H1 (cell line): ENCODE data around the gene C11orf98. TPM values are rescaled to one million over a fixed set of nuclear protein-coding genes. Genes with fewer than 3 reads are reported as not detected.

ENCODE experiments used
- CTCF ChIA-PET: fragments of 300-600 bp; sonication (Branson Sonifier 250); formaldehyde crosslinking; loops from one replicate; lab custom pipeline; 2021; ENCODE audit not compliant: partially characterized antibody; lab: Charles Lee
- POLR2A ChIA-PET: fragments of 300-600 bp; sonication (Branson Sonifier 250); formaldehyde crosslinking; loops from one replicate; lab custom pipeline; 2021; ENCODE audit warnings: inconsistent platforms; ENCODE audit not compliant: partially characterized antibody; lab: Charles Lee
- DNase-seq, 2 experiments: peaks; one replicate each; pipeline versions ENCODE4 v3.0.0 to v3.0.0-alpha.2; 2010 to 2022; ENCODE audit warnings: low spot score in 2 of 2, low read depth in 1 of 2, mixed read lengths in 1 of 2
- FAIRE-seq: peaks from 2 replicates; lab custom pipeline; 2011; peaks lifted over from hg19 to GRCh38; lab: Jason Lieb, UNC
- H2AFZ ChIP-seq: 2 replicates; pipeline ENCODE4 v1.8.1; 2012; ENCODE audit warnings: low read length, inconsistent platforms
- H2AK5ac ChIP-seq: 2 replicates; pipeline ENCODE4 v1.6.1; 2013; ENCODE audit warnings: low read depth, low read length
- H2BK120ac ChIP-seq: replicated peaks from 2 replicates; pipeline ENCODE3; 2013; ENCODE audit warnings: low read depth, low read length, inconsistent platforms
- H2BK12ac ChIP-seq: 2 replicates; pipeline ENCODE4 v1.6.1; 2013; ENCODE audit warnings: low read depth, low read length
- H2BK15ac ChIP-seq: 2 replicates; pipeline ENCODE4 v1.6.1; 2013; ENCODE audit warnings: low read length
- H2BK20ac ChIP-seq: 2 replicates; pipeline ENCODE4 v1.6.1; 2013; ENCODE audit warnings: low read length
- H2BK5ac ChIP-seq: 2 replicates; pipeline ENCODE4 v1.6.1; 2013; ENCODE audit warnings: low read depth, low read length
- H3K14ac ChIP-seq: 2 replicates; pipeline ENCODE4 v1.6.1; 2013; ENCODE audit warnings: inconsistent platforms; ENCODE audit not compliant: insufficient read length
- H3K18ac ChIP-seq: 2 replicates; pipeline ENCODE4 v1.6.1; 2013; ENCODE audit warnings: low read length; ENCODE audit errors: extremely low read depth
- H3K23ac ChIP-seq: 2 replicates; pipeline ENCODE4 v1.6.1; 2013; ENCODE audit warnings: inconsistent platforms; ENCODE audit not compliant: insufficient read length
- H3K23me2 ChIP-seq: 2 replicates; pipeline ENCODE4 v1.6.1; 2013; ENCODE audit warnings: low read depth, low read length
- H3K27ac ChIP-seq: 2 replicates; pipeline ENCODE4 v1.6.1; 2011; ENCODE audit warnings: low read depth, low read length, inconsistent platforms
- H3K27me3 ChIP-seq, 4 experiments: replicated peaks in 1 of 4; 1 replicate in 1 of 4; 2 replicates in 3 of 4; pipeline versions ENCODE4 v1.6.1 to v1.8.1; 2011 to 2013; ENCODE audit warnings: low read length in 3 of 4, mild to moderate bottlenecking in 3 of 4, inconsistent platforms in 2 of 4, mixed read lengths in 2 of 4, moderate library complexity in 1 of 4; ENCODE audit not compliant: control insufficient read depth in 3 of 4, insufficient read depth in 3 of 4; ENCODE audit errors: extremely low read depth in 1 of 4
- H3K36me3 ChIP-seq, 4 experiments: 2 replicates each; pipeline versions ENCODE4 v1.6.1 to v1.8.1; 2011 to 2013; ENCODE audit warnings: mild to moderate bottlenecking in 4 of 4, low read length in 3 of 4, moderate library complexity in 2 of 4, control low read depth in 1 of 4, inconsistent platforms in 1 of 4; ENCODE audit not compliant: insufficient read depth in 4 of 4, control insufficient read depth in 2 of 4
- H3K4ac ChIP-seq: replicated peaks from 2 replicates; pipeline ENCODE3; 2013; ENCODE audit warnings: low read length, low read depth, mixed read lengths, inconsistent platforms; ENCODE audit not compliant: insufficient read length
- H3K4me1 ChIP-seq, 4 experiments: replicated peaks in 1 of 4; 1 replicate in 1 of 4; 2 replicates in 3 of 4; pipeline versions ENCODE4 v1.6.1 to v1.8.1; 2011 to 2013; ENCODE audit warnings: low read length in 3 of 4, inconsistent platforms in 2 of 4, mixed read lengths in 1 of 4; ENCODE audit not compliant: insufficient read depth in 4 of 4, control insufficient read depth in 3 of 4
- H3K4me2 ChIP-seq, 2 experiments: 2 replicates each; pipeline versions ENCODE4 v1.6.1 to v1.8.1; 2011 to 2013; ENCODE audit warnings: low read depth in 2 of 2, low read length in 2 of 2, control low read depth in 1 of 2, inconsistent platforms in 1 of 2, mild to moderate bottlenecking in 1 of 2; ENCODE audit not compliant: insufficient read depth in 1 of 2
- H3K4me3 ChIP-seq, 4 experiments: fragments of 200-600, 300-600 bp in 1 of 4; sonication (generic), shearing (Covaris generic), sonication (Bioruptor Twin) in 1 of 4; 2 replicates each; pipeline versions ENCODE4 v1.5.1 to v1.8.1; 2011 to 2016; ENCODE audit warnings: low read length in 4 of 4, low read depth in 3 of 4, control low read depth in 2 of 4, inconsistent platforms in 2 of 4, mild to moderate bottlenecking in 2 of 4, mixed read lengths in 1 of 4, moderate library complexity in 1 of 4; ENCODE audit not compliant: insufficient read depth in 2 of 4; ENCODE audit errors: extremely low read depth in 1 of 4
- H3K56ac ChIP-seq: replicated peaks from 2 replicates; pipeline ENCODE3; 2013; ENCODE audit warnings: low read depth, mild to moderate bottlenecking, mixed read lengths, low read length, inconsistent platforms; ENCODE audit not compliant: insufficient read length
- H3K79me1 ChIP-seq: 2 replicates; pipeline ENCODE4 v1.6.1; 2013; ENCODE audit warnings: low read depth, low read length, control low read depth
- H3K79me2 ChIP-seq, 2 experiments: 2 replicates each; pipeline versions ENCODE4 v1.6.1 to v1.8.1; 2012 to 2013; ENCODE audit warnings: low read length in 2 of 2, mild to moderate bottlenecking in 2 of 2, inconsistent platforms in 1 of 2; ENCODE audit not compliant: insufficient read depth in 2 of 2, control insufficient read depth in 1 of 2
- H3K9ac ChIP-seq, 4 experiments: replicated peaks in 1 of 4; 1 replicate in 1 of 4; 2 replicates in 3 of 4; pipeline versions ENCODE4 v1.6.1 to v1.8.1; 2011 to 2013; ENCODE audit warnings: low read depth in 3 of 4, low read length in 3 of 4, control low read depth in 2 of 4, mild to moderate bottlenecking in 2 of 4, moderate library complexity in 2 of 4, inconsistent platforms in 1 of 4; ENCODE audit errors: extremely low read depth in 1 of 4
- H3K9me3 ChIP-seq, 2 experiments: 2 replicates each; pipeline versions ENCODE4 v1.6.1 to v1.8.1; 2012 to 2013; ENCODE audit warnings: mild to moderate bottlenecking in 2 of 2, moderate library complexity in 2 of 2, control low read depth in 1 of 2, inconsistent platforms in 1 of 2, low read depth in 1 of 2, low read length in 1 of 2, mixed read lengths in 1 of 2; ENCODE audit not compliant: insufficient read depth in 2 of 2
- H4K20me1 ChIP-seq, 2 experiments: replicated peaks in 1 of 2; 2 replicates each; pipeline versions ENCODE3 to v1.8.1; 2011 to 2013; ENCODE audit warnings: inconsistent platforms in 2 of 2, low read length in 2 of 2, mild to moderate bottlenecking in 1 of 2; ENCODE audit not compliant: insufficient read depth in 2 of 2, control insufficient read depth in 1 of 2
- H4K5ac ChIP-seq: 2 replicates; pipeline ENCODE4 v1.6.1; 2013; ENCODE audit warnings: low read length, low read depth, mixed read lengths, inconsistent platforms; ENCODE audit not compliant: insufficient read length
- H4K8ac ChIP-seq: 2 replicates; pipeline ENCODE4 v1.8.0; 2013; ENCODE audit warnings: mild to moderate bottlenecking, moderate library complexity, low read length, inconsistent platforms; ENCODE audit not compliant: insufficient read depth; ENCODE audit errors: extremely low read depth
- H4K91ac ChIP-seq: replicated peaks from 2 replicates; pipeline ENCODE3; 2013; ENCODE audit warnings: low read length, mixed read lengths, inconsistent platforms; ENCODE audit not compliant: insufficient read length
- ATF2 ChIP-seq: IDR thresholded peaks from 2 replicates; pipeline ENCODE4 v1.6.1; 2012; ENCODE audit warnings: low read length, inconsistent platforms
- BCL11A ChIP-seq, 2 experiments: IDR thresholded peaks; one replicate each; pipeline ENCODE4 v1.6.1; 2011; ENCODE audit warnings: low read depth in 2 of 2, low read length in 2 of 2, mild to moderate bottlenecking in 2 of 2
- CEBPB ChIP-seq: IDR thresholded peaks from 2 replicates; pipeline ENCODE4 v1.6.1; 2012; ENCODE audit warnings: low read depth, low read length
- CTCF ChIP-seq, 3 experiments: IDR thresholded peaks; 1 replicate in 2 of 3; 2 replicates in 1 of 3; pipeline versions ENCODE4 v1.5.1 to v1.6.1; 2011; ENCODE audit warnings: low read length in 3 of 3, mild to moderate bottlenecking in 3 of 3, inconsistent platforms in 2 of 3, low read depth in 1 of 3, moderate library complexity in 1 of 3; ENCODE audit not compliant: insufficient read depth in 1 of 3; ENCODE audit errors: control extremely low read depth in 1 of 3
- GABPA ChIP-seq: IDR thresholded peaks from 2 replicates; pipeline ENCODE4 v1.6.1; 2011; ENCODE audit warnings: mild to moderate bottlenecking, low read length, moderate library complexity, borderline replicate concordance; ENCODE audit not compliant: insufficient read depth
- RBBP5 ChIP-seq: IDR thresholded peaks from 2 replicates; pipeline ENCODE4 v1.7.1; 2012; ENCODE audit warnings: low read depth, mild to moderate bottlenecking, inconsistent platforms, low read length, moderate library complexity, borderline replicate concordance
- SIX5 ChIP-seq: IDR thresholded peaks from 2 replicates; pipeline ENCODE4 v1.6.1; 2011; ENCODE audit warnings: mild to moderate bottlenecking, low read depth, low read length
- TAF7 ChIP-seq: optimal IDR thresholded peaks from 2 replicates; pipeline ENCODE3; 2011; ENCODE audit warnings: low read depth, mild to moderate bottlenecking, inconsistent platforms, low read length, moderate library complexity, borderline replicate concordance
- WGBS, 2 experiments: shearing (Covaris generic) in 1 of 2; methylation state at CpG; one replicate each; pipeline versions ENCODE4 v1.1.6 to v1.1.7; 2013 to 2015; ENCODE audit warnings: low lambda C conversion rate in 2 of 2, mixed read lengths in 2 of 2, inconsistent platforms in 1 of 2, low coverage in 1 of 2, missing lambda C conversion rate in 1 of 2; ENCODE audit not compliant: insufficient replicate concordance in 2 of 2, insufficient coverage in 1 of 2, insufficient read length in 1 of 2; ENCODE audit errors: extremely low coverage in 1 of 2, missing lambda C conversion rate in 1 of 2; 5-methylcytosine and 5-hydroxymethylcytosine counted together
- polyA plus RNA-seq, 7 experiments: library from polyadenylated mRNA; depleted of rRNA in 3 of 7; stranded (reverse) in 5 of 7; unstranded in 2 of 7; fragments of >200 nt in 5 of 7; fragments of 200-250 nt in 2 of 7; gene quantifications; 1 replicate in 5 of 7; 2 replicates in 1 of 7; 4 replicates in 1 of 7; pipeline versions ENCODE4 v1.2.1 to v1.2.3, GENCODE V29; 2011 to 2013; ENCODE audit warnings: missing spikeins in 2 of 7, mixed read lengths in 2 of 7
- total RNA-seq: library from RNA; stranded (reverse); fragmentation: NEBNext Ultra II Directional; extraction: Animal tissue kit (Norgen Biotek cat#: 25700); gene quantifications from 2 replicates; pipeline ENCODE4 v1.2.1, GENCODE V29; 2021

The C11orf98 gene
- total and polyA plus RNA-seq, 2 of the 8 experiments (the other 6 are each of a cell fraction or from before 2014, with no cell fraction given): 68.0 to 171 TPM

- H3K4me1 ChIP-seq: peaks cover 0 to 5% (median 0%) of the 10 kb centered on the region in 4 experiments; a peak in 1 of 7 replicates
- no peak overlapping the region for H3K14ac ChIP-seq
- no peaks in the 10 kb centered on the region for H4K20me1 ChIP-seq
- TF ChIP-seq RBBP5 (no peak), CEBPB (no peak), CTCF (IDR thresholded peaks at IDR 0.05; ENCODE audit: control extremely low read depth in 1 of 3, insufficient read depth in 1 of 3, low read depth in 1 of 3, low read length in 3 of 3) (no peak), SIX5 (no peak), ATF2 (no peak), GABPA (no peak), TAF7 (no peak), BCL11A (IDR thresholded peaks at IDR 0.05; ENCODE audit: low read depth in 2 of 2, low read length in 2 of 2) (no peak)
Measured at GRCh38 chr11:62621027-62621566, 43.9 kb downstream of the C11orf98 start.

More at GRCh38 chr11:62621027-62621566, 43.9 kb downstream of the C11orf98 start:
- DNase-seq (no peak), FAIRE-seq (no peak)
- H3K4me3 ChIP-seq: peak overlapping the region; percentile 59 to 87 (median 83)
- WGBS, 2 experiments: 43% methylated on average over 8 of the region's 8 CpGs; no CpG with 5 or more reads in 1 of the 2 experiments
- peak overlapping the region; percentile 83 for H3K18ac ChIP-seq
- no peak overlapping the region for H4K8ac ChIP-seq
- H3K9me3 ChIP-seq: no peaks in the 10 kb centered on the region
- H2BK120ac ChIP-seq: no peak overlapping the region
- H3K23me2 ChIP-seq: peaks cover 4% of the 10 kb centered on the region; the same call in 1 of the 2 replicates
- H3K23ac ChIP-seq: no peak overlapping the region
- H3K4me2 ChIP-seq: peak overlapping the region; percentile 66 to 68
- no peaks in the 10 kb centered on the region for H3K79me2 ChIP-seq
- H3K9ac ChIP-seq: peak overlapping the region; percentile 51 to 82 (median 77)
- no peak overlapping the region for H2BK20ac ChIP-seq
- H2BK15ac ChIP-seq: no peak overlapping the region
- H3K4ac ChIP-seq: no peak overlapping the region
- no peak overlapping the region for H2AFZ ChIP-seq
- peak overlapping the region; percentile 48 for H4K5ac ChIP-seq
- POLR2A ChIA-PET: interaction anchor here (0.8 to 8.6 kb wide), 34 partner anchors 8 to 220 kb away, joined by 3 to 83 read pairs (median 4); partner anchors contain the start of genes C11orf98, CSKMT, EML3 and GANAB
- no peaks in the 10 kb centered on the region for H3K79me1 ChIP-seq
- H2BK12ac ChIP-seq: 0 out of 2 replicates have a peak overlapping the region, but pooled peaks have one; percentile 27
- no peaks in the 10 kb centered on the region for H3K27me3 ChIP-seq
- peak overlapping the region; percentile 43 for H3K56ac ChIP-seq
- H4K91ac ChIP-seq: peak overlapping the region; percentile 44
- peak overlapping the region; percentile 71; the same call in 1 of the 2 replicates for H2BK5ac ChIP-seq
- H3K27ac ChIP-seq: no peak overlapping the region; the same call in 1 of the 2 replicates
- CTCF ChIA-PET: interaction anchor here (0.9 to 3.5 kb wide), 9 partner anchors 8 to 226 kb away, joined by 3 to 25 read pairs (median 4); partner anchors contain the start of genes C11orf98, CSKMT, EML3 and ROM1
- peaks cover 7 to 11% (median 9%) of the 10 kb centered on the region in 4 experiments for H3K36me3 ChIP-seq
- H2AK5ac ChIP-seq: no peak overlapping the region
